ENCODE data around the gene RBFOX2.
A peak's percentile ranks its signal among the peaks of the same experiment; 100 is the strongest.

Gene RBFOX2

GRCh38 chr22:35970616-35971455 lies 57.8 kb downstream of the RBFOX2 start:
- no peak for DNase-seq

GRCh38 chr22:35967046-35967397 lies 61.6 kb downstream of the RBFOX2 start:
- no peak for DNase-seq

- DNase-seq, result no peak
Measured at GRCh38 chr22:35966314-35967045, 62.1 kb downstream of the RBFOX2 start.

GRCh38 chr22:35963237-35963810 lies 65.3 kb downstream of the RBFOX2 start:
- DNase-seq, result no peak

- DNase-seq, result no peak
Measured at GRCh38 chr22:35961480-35962295, 66.9 kb downstream of the RBFOX2 start.

- DNase-seq, result peak in 1 of 5 experiments; percentile 6
Measured at GRCh38 chr22:35960854-35961253, 67.8 kb downstream of the RBFOX2 start.

- DNase-seq, result no peak
Measured at GRCh38 chr22:35959121-35959800, 69.4 kb downstream of the RBFOX2 start.

GRCh38 chr22:35958334-35958733 lies 70.3 kb downstream of the RBFOX2 start:
- DNase-seq, result no peak

- DNase-seq, result no peak
Measured at GRCh38 chr22:35957589-35957988, 71.0 kb downstream of the RBFOX2 start.

GRCh38 chr22:35956850-35957249 lies 71.8 kb downstream of the RBFOX2 start:
- DNase-seq, result peak in 1 of 5 experiments; percentile 30

GRCh38 chr22:35955546-35955945 lies 73.1 kb downstream of the RBFOX2 start:
- DNase-seq, result no peak

- DNase-seq, result no peak
Measured at GRCh38 chr22:35952576-35952975, 76.0 kb downstream of the RBFOX2 start.

- no peak for DNase-seq
Measured at GRCh38 chr22:35950262-35950661, 78.4 kb downstream of the RBFOX2 start.

- DNase-seq, result no peak
Measured at GRCh38 chr22:35949243-35949642, 79.4 kb downstream of the RBFOX2 start.

GRCh38 chr22:35947794-35948425 lies 80.7 kb downstream of the RBFOX2 start:
- DNase-seq, result no peak

GRCh38 chr22:35944458-35944857 lies 84.2 kb downstream of the RBFOX2 start:
- no peak for DNase-seq

- DNase-seq, result no peak
Measured at GRCh38 chr22:35940166-35940565, 88.5 kb downstream of the RBFOX2 start.

- no peak for DNase-seq
Measured at GRCh38 chr22:35938226-35938625, 90.4 kb downstream of the RBFOX2 start.

GRCh38 chr22:35930933-35931332 lies 97.7 kb downstream of the RBFOX2 start:
- DNase-seq, result peak in 1 of 5 experiments; percentile 15

GRCh38 chr22:35928285-35928798 lies 100.3 kb downstream of the RBFOX2 start:
- DNase-seq, result no peak

- no peak for DNase-seq
Measured at GRCh38 chr22:35923026-35923425, 105.6 kb downstream of the RBFOX2 start.
